A673 (cell line): ENCODE results near the gene ZC4H2. TPM values are rescaled to one million over a fixed set of nuclear protein-coding genes. Genes with fewer than 3 reads are reported as not detected.
"Not testable (repeated sequence)": the region's sequence is repeated elsewhere in the genome, so short reads cannot be mapped to it uniquely, and the experiment has no call there.

Experiments used
- BruUV-seq: library from RNA; stranded (reverse); fragments of 400-500 nt; replicated peaks from 2 replicates; lab custom pipeline; 2021; lab: Mats Ljungman, UMichigan
- CTCF ChIA-PET: fragments of 300-600 bp; sonication (Branson Sonifier 250); formaldehyde crosslinking; loops from one replicate; lab custom pipeline; 2022; ENCODE audit warnings: antibody characterized with exemption; lab: Charles Lee
- POLR2A ChIA-PET: fragments of 300-600 bp; sonication (Branson Sonifier 250); formaldehyde crosslinking; loops from one replicate; lab custom pipeline; 2022; ENCODE audit warnings: antibody characterized with exemption; ENCODE audit not compliant: low non-redundant PET; lab: Charles Lee
- DNase-seq: peaks from one replicate; pipeline ENCODE4 v3.0.0-alpha.2; 2015; ENCODE audit warnings: low spot score
- H3K27ac ChIP-seq: fragments of 200-600 bp; sonication (generic); 2 replicates; pipeline ENCODE4 v1.5.1; 2016; ENCODE audit warnings: mixed run types, low read depth, mild to moderate bottlenecking, mixed read lengths, antibody characterized with exemption, low read length; ENCODE audit not compliant: poor library complexity, severe bottlenecking
- H3K27me3 ChIP-seq: fragments of 200-600 bp; sonication (generic); replicated peaks from 2 replicates; pipeline ENCODE4 v1.6.1; 2017; ENCODE audit warnings: mixed run types, low read depth, mild to moderate bottlenecking, mixed read lengths, antibody characterized with exemption, low read length; ENCODE audit not compliant: insufficient read depth, poor library complexity
- H3K36me3 ChIP-seq: fragments of 200-600 bp; sonication (generic); 2 replicates; pipeline ENCODE4 v1.6.1; 2016; ENCODE audit warnings: mixed run types, mild to moderate bottlenecking, mixed read lengths, antibody characterized with exemption, low read length; ENCODE audit not compliant: insufficient read depth, poor library complexity, severe bottlenecking
- H3K4me1 ChIP-seq: fragments of 200-600 bp; sonication (generic); 2 replicates; pipeline ENCODE4 v1.6.1; 2017; ENCODE audit warnings: mixed run types, mild to moderate bottlenecking, mixed read lengths, antibody characterized with exemption, low read length; ENCODE audit not compliant: insufficient read depth, poor library complexity, severe bottlenecking
- H3K4me3 ChIP-seq: fragments of 200-600 bp; sonication (generic); 2 replicates; pipeline ENCODE4 v1.5.1; 2016; ENCODE audit warnings: low read depth, mixed run types, mild to moderate bottlenecking, mixed read lengths, low read length; ENCODE audit not compliant: poor library complexity, severe bottlenecking
- H3K9me3 ChIP-seq: fragments of 200-600 bp; sonication (generic); 2 replicates; pipeline ENCODE4 v1.6.1; 2016; ENCODE audit warnings: mixed run types, low read depth, mild to moderate bottlenecking, mixed read lengths, antibody characterized with exemption, low read length; ENCODE audit not compliant: poor library complexity, severe bottlenecking
- EZH2 ChIP-seq: fragments of 200-600 bp; sonication (generic); IDR thresholded peaks from 2 replicates; pipeline ENCODE4 v1.6.1; 2017; ENCODE audit warnings: borderline replicate concordance, low read depth, mild to moderate bottlenecking, mixed read lengths, antibody characterized with exemption, low read length; ENCODE audit not compliant: poor library complexity, severe bottlenecking
- intact Hi-C: fragments of 100-400 bp; cut with micrococcal nuclease; formaldehyde crosslinking; loops from one replicate; pipeline ENCODE4 v1.10.0; 2022; ENCODE audit not compliant: unreplicated experiment
- total RNA-seq: library from RNA; stranded (reverse); gene quantifications from 2 replicates; pipeline ENCODE4 v1.2.3, GENCODE V29; 2021
- TF ChIP-seq, protein P1 (sequence below): fragments of 300-800, 200-600 bp; sonication (generic); conservative IDR thresholded peaks from 2 replicates; pipeline ENCODE4 v1.5.1; 2017; ENCODE audit warnings: low read depth, mild to moderate bottlenecking, antibody characterized with exemption, low read length, moderate library complexity, mixed read lengths

ZC4H2 gene
- total RNA-seq, 1 experiment from 2014 or later: not detected

DNA sequence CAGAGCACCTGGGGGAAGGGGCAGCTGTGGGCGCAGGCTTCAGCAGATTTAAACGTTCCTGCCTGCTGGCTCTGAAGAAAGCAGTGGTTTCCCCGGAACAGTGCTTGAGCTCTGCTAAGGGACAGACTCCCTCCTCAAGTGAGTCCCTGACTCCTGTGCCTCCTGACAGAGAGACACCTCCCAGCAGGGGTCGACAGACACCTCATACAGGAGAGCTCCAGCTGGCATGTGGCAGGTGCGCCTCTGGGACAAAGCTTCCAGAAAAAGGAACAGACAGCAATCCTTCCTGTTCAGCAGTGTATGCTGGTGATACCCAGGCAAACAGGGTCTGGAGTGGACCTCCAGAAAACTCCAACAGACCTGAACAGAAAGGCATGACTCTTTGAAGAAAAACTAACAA, 68.1 kb downstream of the ZC4H2 start:
- H3K27me3 ChIP-seq: no peaks in the 10 kb centered on the region
- BruUV-seq: no TSS peak
- no peak for TF ChIP-seq EZH2
- TF ChIP-seq, protein P1, sequence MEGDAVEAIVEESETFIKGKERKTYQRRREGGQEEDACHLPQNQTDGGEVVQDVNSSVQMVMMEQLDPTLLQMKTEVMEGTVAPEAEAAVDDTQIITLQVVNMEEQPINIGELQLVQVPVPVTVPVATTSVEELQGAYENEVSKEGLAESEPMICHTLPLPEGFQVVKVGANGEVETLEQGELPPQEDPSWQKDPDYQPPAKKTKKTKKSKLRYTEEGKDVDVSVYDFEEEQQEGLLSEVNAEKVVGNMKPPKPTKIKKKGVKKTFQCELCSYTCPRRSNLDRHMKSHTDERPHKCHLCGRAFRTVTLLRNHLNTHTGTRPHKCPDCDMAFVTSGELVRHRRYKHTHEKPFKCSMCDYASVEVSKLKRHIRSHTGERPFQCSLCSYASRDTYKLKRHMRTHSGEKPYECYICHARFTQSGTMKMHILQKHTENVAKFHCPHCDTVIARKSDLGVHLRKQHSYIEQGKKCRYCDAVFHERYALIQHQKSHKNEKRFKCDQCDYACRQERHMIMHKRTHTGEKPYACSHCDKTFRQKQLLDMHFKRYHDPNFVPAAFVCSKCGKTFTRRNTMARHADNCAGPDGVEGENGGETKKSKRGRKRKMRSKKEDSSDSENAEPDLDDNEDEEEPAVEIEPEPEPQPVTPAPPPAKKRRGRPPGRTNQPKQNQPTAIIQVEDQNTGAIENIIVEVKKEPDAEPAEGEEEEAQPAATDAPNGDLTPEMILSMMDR: no peak
- no peaks in the 10 kb centered on the region for H3K4me1 ChIP-seq
- no peak overlapping the region for H3K27ac ChIP-seq
- H3K9me3 ChIP-seq: peaks cover 3% of the 10 kb centered on the region
- DNase-seq: no peak
- intact Hi-C loops: no loop called here
- no peaks in the 10 kb centered on the region for H3K36me3 ChIP-seq
- no peak overlapping the region for H3K4me3 ChIP-seq
- ChIA-PET POLR2A (no interaction called here), CTCF (no interaction called here)

DNA sequence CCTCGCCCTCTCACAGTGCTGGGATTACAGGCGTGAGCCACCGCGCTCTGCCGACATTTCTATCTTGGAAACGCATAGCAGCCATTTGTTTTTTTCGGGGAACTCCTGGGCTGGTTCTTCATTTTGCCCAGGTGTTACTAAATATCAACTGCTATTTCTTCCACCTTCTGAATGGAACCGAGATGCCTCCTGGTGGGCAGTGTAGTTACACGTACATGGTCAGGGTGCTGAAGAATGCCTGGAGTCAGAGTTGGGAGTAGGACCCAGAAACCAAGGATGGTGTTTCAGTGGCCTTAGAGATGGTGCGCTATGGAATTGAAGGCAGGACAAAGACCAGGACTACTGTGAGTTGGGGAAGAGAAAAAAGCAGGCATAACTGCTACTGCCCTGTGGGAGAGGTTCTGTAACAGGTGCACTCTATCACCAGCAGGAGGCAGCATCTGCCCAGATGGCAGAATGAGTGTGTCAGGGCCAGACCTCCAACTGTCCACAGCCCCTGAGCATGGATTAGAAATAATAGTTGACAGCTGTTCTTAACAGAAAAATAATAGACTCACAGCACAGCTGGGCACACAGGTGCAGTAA, 81.7 kb downstream of the ZC4H2 start:
- Histone ChIP-seq H3K4me1 (no peaks in the 10 kb centered on the region), H3K27ac (no peak overlapping the region), H3K9me3 (peaks cover 19% of the 10 kb centered on the region), H3K4me3 (no peak overlapping the region), H3K36me3 (no peaks in the 10 kb centered on the region), H3K27me3 (no peaks in the 10 kb centered on the region)
- DNase-seq: no peak
- TF ChIP-seq EZH2: no peak
- TF ChIP-seq, protein P1: no peak
- intact Hi-C loops: no loop called here
- POLR2A ChIA-PET: no interaction called here
- BruUV-seq: no TSS peak
- CTCF ChIA-PET: no interaction called here

DNA sequence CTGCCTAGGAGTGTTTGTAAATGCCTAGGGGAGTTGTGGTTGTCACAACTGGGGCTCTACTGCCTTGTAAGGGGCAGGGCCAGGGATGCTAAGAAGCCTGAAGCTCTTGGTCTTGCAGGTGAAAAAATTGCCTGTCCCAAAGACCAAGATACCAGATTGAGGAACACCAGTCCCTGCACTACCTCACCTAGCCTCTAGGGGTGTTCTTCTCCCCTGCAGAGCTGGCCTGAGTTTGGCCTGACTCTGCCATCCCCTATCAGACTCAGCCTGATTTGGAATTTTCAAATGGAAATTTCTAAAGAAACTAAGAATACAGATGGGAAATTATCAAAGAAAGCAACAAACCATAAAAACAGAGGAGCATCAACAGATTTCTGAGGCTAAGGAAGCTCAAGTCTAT, 90.4 kb downstream of the ZC4H2 start:
- no TSS peak for BruUV-seq

DNA sequence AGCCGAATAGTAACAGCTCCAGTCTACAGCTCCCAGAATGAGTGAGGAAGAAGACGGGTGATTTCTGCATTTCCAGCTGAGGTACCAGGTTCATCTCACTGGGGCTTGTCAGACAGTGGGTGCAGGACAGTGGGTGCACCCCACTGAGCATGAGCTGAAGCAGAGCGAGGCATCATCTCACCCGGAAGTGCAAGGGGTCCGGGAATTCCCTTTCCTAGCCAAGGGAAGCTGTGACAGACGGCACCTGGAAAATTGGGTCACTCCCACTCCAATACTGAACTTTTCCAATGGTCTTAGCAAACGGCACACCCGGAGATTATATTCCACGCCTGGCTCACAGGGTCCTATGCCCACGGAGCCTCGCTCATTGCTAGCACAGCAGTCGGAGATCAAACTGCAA, 97.5 kb downstream of the ZC4H2 start:
- POLR2A ChIA-PET, DNase-seq, H3K4me1 ChIP-seq, H3K27me3 ChIP-seq, CTCF ChIA-PET, H3K27ac ChIP-seq, H3K4me3 ChIP-seq, BruUV-seq, H3K36me3 ChIP-seq, intact Hi-C loops: not testable (repeated sequence)
- peaks cover 10% of the 10 kb centered on the region for H3K9me3 ChIP-seq

More for the DNA sequence above, 90.4 kb downstream of the ZC4H2 start:
- Histone ChIP-seq H3K36me3 (no peaks in the 10 kb centered on the region), H3K9me3 (peaks cover 4% of the 10 kb centered on the region), H3K27me3 (no peaks in the 10 kb centered on the region), H3K27ac (no peak overlapping the region), H3K4me3 (no peak overlapping the region), H3K4me1 (no peaks in the 10 kb centered on the region)
- intact Hi-C loops: no loop called here
- DNase-seq: no peak
- CTCF ChIA-PET: no interaction called here
- POLR2A ChIA-PET: no interaction called here
- TF ChIP-seq EZH2: no peak
- TF ChIP-seq, protein P1: peak; percentile 37; the same call in 1 of the 2 replicates
